ENCODE results near the gene GRXCR2. TPM values are rescaled to one million over a fixed set of nuclear protein-coding genes. Genes with fewer than 3 reads are reported as not detected.

The GRXCR2 gene
- total and polyA plus RNA-seq, 2 donors, result 0.05 TPM

DNA sequence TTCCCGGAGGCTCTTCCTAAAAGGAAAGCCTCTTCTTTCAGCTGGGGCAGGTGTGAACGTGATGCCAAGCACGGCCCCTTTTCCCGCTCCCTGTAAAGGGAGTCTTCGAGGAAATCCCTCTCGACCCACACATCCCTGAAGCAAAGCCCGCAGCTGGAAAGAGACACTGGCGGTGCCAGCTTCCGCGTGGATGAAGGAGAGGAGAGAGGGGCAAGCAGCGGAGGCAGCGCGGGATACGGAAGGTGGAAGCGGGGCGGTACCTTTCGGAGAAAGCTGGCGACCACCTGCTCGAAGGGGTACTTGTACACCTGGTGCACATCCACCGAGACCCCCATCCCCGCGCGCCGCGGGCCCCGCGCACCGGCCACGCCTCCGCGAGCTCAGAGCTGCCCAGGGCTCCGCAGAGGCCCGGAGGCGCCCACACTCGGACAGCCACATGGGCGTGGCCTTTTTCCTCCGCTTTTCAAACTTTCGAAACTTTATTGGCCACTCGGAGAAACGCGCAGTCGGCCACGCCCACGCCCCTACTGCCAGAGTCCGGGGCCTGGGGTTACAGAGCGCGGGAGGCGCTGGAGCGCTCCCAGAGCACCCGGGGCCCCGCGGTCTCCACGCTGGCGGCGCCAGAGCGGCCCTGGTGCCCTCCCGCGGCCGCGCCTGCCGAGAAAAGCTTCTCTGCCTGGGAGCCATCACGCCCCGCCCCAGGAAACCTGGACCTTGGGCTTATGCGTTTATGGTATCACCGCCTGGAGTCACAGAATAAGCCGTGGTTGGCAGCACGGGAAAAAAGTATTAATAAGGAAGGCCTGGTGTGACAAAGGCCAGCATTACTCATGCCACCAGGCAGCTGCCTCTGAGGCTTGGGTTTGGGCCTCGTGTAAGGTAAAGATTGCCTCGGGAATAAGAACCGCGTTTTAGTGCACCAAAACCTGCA lies 37.6 kb downstream of the GRXCR2 start, which contains the start of gene PRELID2:
TSS of gene PRELID2 (minus strand) at position 426 of the 931 bp plus-strand sequence. CDS start at position 335, 91 bp downstream.
- 1% methylated on average over 71 of the region's 71 CpGs for WGBS
- peaks cover 7 to 10% of the 10 kb centered on the region in 2 donors for H3K4me1 ChIP-seq (ENCODE audit: control insufficient read depth in 2 of 2, insufficient read depth in 2 of 2, low read length in 2 of 2)

DNA sequence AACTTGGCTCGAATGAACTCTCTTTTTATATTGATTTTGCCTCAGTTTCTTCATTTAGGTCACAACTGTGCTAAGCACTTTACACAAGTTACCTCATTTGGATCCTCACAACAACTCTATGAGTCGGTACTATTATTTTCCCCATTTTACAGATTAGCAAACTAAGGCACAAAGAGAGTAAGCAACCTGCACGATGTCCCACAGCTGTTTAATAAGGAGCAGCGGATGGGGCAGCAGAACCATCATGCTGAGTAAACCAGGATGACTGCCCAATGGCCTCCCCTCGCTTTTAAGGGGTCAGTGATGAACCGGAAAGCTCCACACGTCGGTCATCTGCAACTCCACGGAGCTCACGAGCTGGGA lies 38.3 kb downstream of the GRXCR2 start:
- H3K4me3 ChIP-seq (ENCODE audit: low read length in 2 of 2), result peak overlapping the region; percentile 43 to 48
- H3K27me3 ChIP-seq (ENCODE audit: control insufficient read depth in 2 of 2, insufficient read depth in 1 of 2, low read length in 1 of 2), result peaks cover 0 to 10% of the 10 kb centered on the region in 2 donors
- H3K9me3 ChIP-seq (ENCODE audit: control insufficient read depth in 2 of 2, insufficient read depth in 1 of 2, low read length in 1 of 2), result peaks cover 0 to 1% of the 10 kb centered on the region in 2 donors
- WGBS, result 30% methylated on average over 10 of the region's 10 CpGs
- H3K4me1 ChIP-seq (ENCODE audit: control insufficient read depth in 2 of 2, insufficient read depth in 2 of 2, low read length in 2 of 2), result peaks cover 7 to 10% of the 10 kb centered on the region in 2 donors
- DNase-seq (ENCODE audit: low read depth in 6 of 9, low spot score in 9 of 9), result no peak
- H3K36me3 ChIP-seq (ENCODE audit: control insufficient read depth in 2 of 2, insufficient read depth in 2 of 2, low read length in 1 of 2), result no peaks in the 10 kb centered on the region
- no peak overlapping the region for H3K27ac ChIP-seq (ENCODE audit: low read depth in 1 of 2, low read length in 1 of 2)

More for the DNA sequence above, 37.6 kb downstream of the GRXCR2 start, which contains the start of gene PRELID2:
- peaks cover 0 to 1% of the 10 kb centered on the region in 2 donors for H3K9me3 ChIP-seq (ENCODE audit: control insufficient read depth in 2 of 2, insufficient read depth in 1 of 2, low read length in 1 of 2)
- peak in 6 of 9 donors; percentile 36 to 76 (median 50) for DNase-seq (ENCODE audit: low read depth in 6 of 9, low spot score in 9 of 9)
- H3K27ac ChIP-seq (ENCODE audit: low read depth in 1 of 2, low read length in 1 of 2), result no peak within 1 kb of the TSS
- H3K4me3 ChIP-seq (ENCODE audit: low read length in 2 of 2), result peak within 1 kb of the TSS; percentile 43 to 48
- H3K27me3 ChIP-seq (ENCODE audit: control insufficient read depth in 2 of 2, insufficient read depth in 1 of 2, low read length in 1 of 2), result peaks cover 0 to 10% of the 10 kb centered on the region in 2 donors
- no peaks in the 10 kb centered on the region for H3K36me3 ChIP-seq (ENCODE audit: control insufficient read depth in 2 of 2, insufficient read depth in 2 of 2, low read length in 1 of 2)

DNA sequence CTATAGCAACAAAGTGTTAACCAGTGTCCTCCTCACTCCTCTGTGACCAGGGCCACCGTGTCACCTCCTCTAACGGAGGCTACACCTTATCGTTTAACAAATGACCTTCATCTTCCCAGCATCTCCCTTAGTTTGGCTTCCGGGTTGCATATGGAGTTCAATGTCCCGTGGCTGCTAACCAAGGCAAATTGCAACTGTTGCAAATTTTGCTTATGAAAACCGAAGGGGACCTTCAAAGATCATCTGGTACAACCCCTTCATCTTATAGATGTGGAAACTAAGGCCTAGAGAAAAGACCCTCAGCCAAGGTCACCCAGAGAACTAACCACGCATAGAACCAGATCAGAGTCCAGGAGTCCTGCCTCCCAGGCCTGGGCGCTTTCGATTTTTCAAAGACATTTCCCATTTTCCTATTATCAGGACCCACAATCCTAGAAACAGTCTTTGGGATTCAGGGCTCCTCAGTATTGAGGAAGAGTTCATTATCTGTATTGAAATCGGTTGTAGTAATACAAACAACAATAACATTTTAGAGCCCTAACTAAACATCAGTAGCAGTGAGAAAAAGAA lies 39.1 kb downstream of the GRXCR2 start:
- peaks cover 7 to 10% of the 10 kb centered on the region in 2 donors for H3K4me1 ChIP-seq (ENCODE audit: control insufficient read depth in 2 of 2, insufficient read depth in 2 of 2, low read length in 2 of 2)
- no peak overlapping the region for H3K4me3 ChIP-seq (ENCODE audit: low read length in 2 of 2)
- DNase-seq (ENCODE audit: low read depth in 6 of 9, low spot score in 9 of 9), result no peak
- H3K27ac ChIP-seq (ENCODE audit: low read depth in 1 of 2, low read length in 1 of 2), result no peak overlapping the region
- H3K36me3 ChIP-seq (ENCODE audit: control insufficient read depth in 2 of 2, insufficient read depth in 2 of 2, low read length in 1 of 2), result no peaks in the 10 kb centered on the region
- peaks cover 0 to 10% of the 10 kb centered on the region in 2 donors for H3K27me3 ChIP-seq (ENCODE audit: control insufficient read depth in 2 of 2, insufficient read depth in 1 of 2, low read length in 1 of 2)
- peaks cover 0 to 1% of the 10 kb centered on the region in 2 donors for H3K9me3 ChIP-seq (ENCODE audit: control insufficient read depth in 2 of 2, insufficient read depth in 1 of 2, low read length in 1 of 2)
- 95% methylated on average over 10 of the region's 10 CpGs for WGBS

DNA sequence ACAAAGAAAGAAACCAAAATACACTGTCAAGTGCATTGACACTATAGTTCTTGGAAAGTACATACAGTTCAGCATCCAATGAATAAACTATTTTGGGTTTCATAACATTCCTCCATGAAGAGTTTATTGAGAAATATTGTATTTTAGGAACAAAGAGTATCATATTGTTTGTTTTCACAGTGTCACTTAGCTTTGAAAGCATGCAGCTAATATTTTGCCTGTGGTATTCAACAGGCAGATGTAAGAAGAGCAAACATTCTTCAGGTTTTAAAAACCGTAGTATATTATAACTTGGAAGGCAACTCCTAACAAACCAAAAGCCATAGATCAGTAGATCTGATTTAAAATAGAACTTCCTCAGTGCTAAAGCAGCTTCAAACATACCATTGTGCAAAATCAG lies 42.2 kb downstream of the GRXCR2 start:
- peaks cover 0 to 1% of the 10 kb centered on the region in 2 donors for H3K9me3 ChIP-seq (ENCODE audit: control insufficient read depth in 2 of 2, insufficient read depth in 1 of 2, low read length in 1 of 2)
- no peak overlapping the region for H3K27ac ChIP-seq (ENCODE audit: low read depth in 1 of 2, low read length in 1 of 2)
- no peaks in the 10 kb centered on the region for H3K36me3 ChIP-seq (ENCODE audit: control insufficient read depth in 2 of 2, insufficient read depth in 2 of 2, low read length in 1 of 2)
- H3K4me3 ChIP-seq (ENCODE audit: low read length in 2 of 2), result no peak overlapping the region
- peaks cover 2 to 5% of the 10 kb centered on the region in 2 donors for H3K4me1 ChIP-seq (ENCODE audit: control insufficient read depth in 2 of 2, insufficient read depth in 2 of 2, low read length in 2 of 2)
- H3K27me3 ChIP-seq (ENCODE audit: control insufficient read depth in 2 of 2, insufficient read depth in 1 of 2, low read length in 1 of 2), result peaks cover 0 to 10% of the 10 kb centered on the region in 2 donors
- 33% methylated on average over 1 of the region's 1 CpG for WGBS
- DNase-seq (ENCODE audit: low read depth in 6 of 9, low spot score in 9 of 9), result no peak

DNA sequence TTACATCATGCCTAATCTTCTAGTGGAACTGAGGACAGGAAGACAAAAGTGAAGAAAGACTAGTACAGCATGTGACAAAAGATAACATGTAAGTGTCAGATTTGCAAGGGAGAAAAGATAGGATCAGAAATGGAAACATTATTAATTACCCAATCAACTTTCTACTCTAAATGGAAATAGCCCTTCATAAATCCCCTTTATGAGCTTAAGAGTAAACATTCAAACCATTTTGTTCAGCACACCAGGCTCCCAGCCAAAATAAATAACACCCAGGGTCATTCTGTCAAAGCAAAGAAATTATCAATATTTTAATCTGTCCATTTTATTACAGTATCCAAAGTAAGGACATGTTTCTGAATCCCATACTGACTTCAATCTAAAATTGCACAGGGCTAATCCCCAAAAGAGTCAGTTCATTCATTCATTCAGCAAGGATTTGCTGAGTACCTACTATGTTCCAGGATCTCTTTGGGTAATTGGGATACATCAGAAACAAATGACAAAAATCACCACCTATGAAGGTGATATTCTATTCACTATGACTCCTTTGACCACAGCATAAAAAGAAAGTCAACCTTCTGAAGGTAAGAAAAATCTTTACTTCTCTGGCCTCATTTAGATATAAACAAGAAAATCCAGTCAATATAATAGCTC lies 43.0 kb downstream of the GRXCR2 start:
- Histone ChIP-seq H3K4me3 (ENCODE audit: low read length in 2 of 2) (no peak overlapping the region), H3K27ac (ENCODE audit: low read depth in 1 of 2, low read length in 1 of 2) (no peak overlapping the region), H3K4me1 (ENCODE audit: control insufficient read depth in 2 of 2, insufficient read depth in 2 of 2, low read length in 2 of 2) (peaks cover 0 to 3% of the 10 kb centered on the region in 2 donors)

DNA sequence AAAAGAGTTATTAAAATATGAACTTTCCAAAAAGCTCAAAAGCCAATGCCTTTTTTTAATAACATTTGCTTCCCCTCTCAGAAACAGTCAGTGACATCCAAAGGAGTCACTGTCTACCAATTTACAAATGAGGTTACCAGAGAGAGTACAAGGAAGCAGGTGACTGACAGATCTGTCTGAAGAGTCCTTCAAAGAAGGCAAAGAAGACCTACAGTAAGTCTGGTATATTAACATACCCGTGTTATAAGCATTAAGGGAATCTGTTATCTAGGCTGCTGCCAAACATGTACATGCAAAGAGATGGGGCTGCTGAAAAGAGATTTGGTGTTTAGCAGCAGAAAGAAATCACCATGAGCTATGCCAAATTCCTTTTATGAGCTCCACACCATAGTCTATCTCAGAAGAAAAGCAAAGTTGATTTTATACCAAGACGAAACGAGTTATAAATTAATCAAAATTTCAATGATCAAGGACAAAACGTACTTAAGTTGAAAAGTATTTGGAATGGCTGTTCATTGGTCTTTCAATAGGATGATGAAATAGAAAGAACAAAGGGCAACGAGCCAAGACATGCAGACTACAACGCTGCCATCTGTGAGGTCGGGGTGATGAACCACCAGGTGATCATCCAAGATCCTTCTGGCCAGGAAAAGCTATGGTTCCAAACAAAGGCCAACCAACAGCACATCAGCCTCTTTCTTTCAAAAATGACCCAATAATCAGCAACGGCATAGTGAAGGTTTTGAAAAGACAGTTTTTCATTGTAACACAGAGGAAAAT lies 45.7 kb downstream of the GRXCR2 start:
- WGBS, result 93% methylated on average over 8 of the region's 8 CpGs
- peaks cover 0 to 3% of the 10 kb centered on the region in 2 donors for H3K4me1 ChIP-seq (ENCODE audit: control insufficient read depth in 2 of 2, insufficient read depth in 2 of 2, low read length in 2 of 2)
- no peak for DNase-seq (ENCODE audit: low read depth in 6 of 9, low spot score in 9 of 9)
- H3K9me3 ChIP-seq (ENCODE audit: control insufficient read depth in 2 of 2, insufficient read depth in 1 of 2, low read length in 1 of 2), result no peaks in the 10 kb centered on the region
- no peaks in the 10 kb centered on the region for H3K36me3 ChIP-seq (ENCODE audit: control insufficient read depth in 2 of 2, insufficient read depth in 2 of 2, low read length in 1 of 2)
- no peak overlapping the region for H3K4me3 ChIP-seq (ENCODE audit: low read length in 2 of 2)
- H3K27me3 ChIP-seq (ENCODE audit: control insufficient read depth in 2 of 2, insufficient read depth in 1 of 2, low read length in 1 of 2), result no peaks in the 10 kb centered on the region
- H3K27ac ChIP-seq (ENCODE audit: low read depth in 1 of 2, low read length in 1 of 2), result no peak overlapping the region

More for the DNA sequence above, 43.0 kb downstream of the GRXCR2 start:
- no peaks in the 10 kb centered on the region for H3K9me3 ChIP-seq (ENCODE audit: control insufficient read depth in 2 of 2, insufficient read depth in 1 of 2, low read length in 1 of 2)
- DNase-seq (ENCODE audit: low read depth in 6 of 9, low spot score in 9 of 9), result no peak
- H3K27me3 ChIP-seq (ENCODE audit: control insufficient read depth in 2 of 2, insufficient read depth in 1 of 2, low read length in 1 of 2), result peaks cover 0 to 2% of the 10 kb centered on the region in 2 donors
- no peaks in the 10 kb centered on the region for H3K36me3 ChIP-seq (ENCODE audit: control insufficient read depth in 2 of 2, insufficient read depth in 2 of 2, low read length in 1 of 2)

DNA sequence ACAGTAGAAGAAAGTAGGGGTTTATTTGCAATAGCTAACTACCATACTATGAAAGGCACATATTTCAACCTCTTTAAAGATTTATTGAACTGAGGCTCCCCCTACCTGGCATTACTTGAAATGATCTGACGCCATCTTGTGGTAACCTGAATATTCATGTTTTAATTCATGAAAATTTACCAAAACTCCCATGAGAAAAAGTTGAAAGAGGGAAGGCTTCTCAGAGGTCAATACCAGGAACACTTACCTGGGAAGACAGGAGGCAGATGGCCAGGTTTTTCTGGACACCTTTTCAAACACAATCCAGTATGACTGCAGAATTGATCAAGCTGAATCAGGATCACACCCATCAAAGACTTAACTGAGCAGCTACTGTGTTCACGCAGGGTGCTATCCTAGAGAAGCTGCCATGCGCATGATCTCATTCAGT lies 47.0 kb downstream of the GRXCR2 start:
- Histone ChIP-seq H3K27ac (ENCODE audit: low read depth in 1 of 2, low read length in 1 of 2) (no peak overlapping the region), H3K27me3 (ENCODE audit: control insufficient read depth in 2 of 2, insufficient read depth in 1 of 2, low read length in 1 of 2) (no peaks in the 10 kb centered on the region), H3K36me3 (ENCODE audit: control insufficient read depth in 2 of 2, insufficient read depth in 2 of 2, low read length in 1 of 2) (no peaks in the 10 kb centered on the region), H3K9me3 (ENCODE audit: control insufficient read depth in 2 of 2, insufficient read depth in 1 of 2, low read length in 1 of 2) (no peaks in the 10 kb centered on the region), H3K4me3 (ENCODE audit: low read length in 2 of 2) (no peak overlapping the region), H3K4me1 (ENCODE audit: control insufficient read depth in 2 of 2, insufficient read depth in 2 of 2, low read length in 2 of 2) (no peaks in the 10 kb centered on the region)
- DNase-seq (ENCODE audit: low read depth in 6 of 9, low spot score in 9 of 9), result peak in 6 of 9 donors; percentile 9 to 61 (median 26)
- WGBS, result 66% methylated on average over 3 of the region's 3 CpGs

DNA sequence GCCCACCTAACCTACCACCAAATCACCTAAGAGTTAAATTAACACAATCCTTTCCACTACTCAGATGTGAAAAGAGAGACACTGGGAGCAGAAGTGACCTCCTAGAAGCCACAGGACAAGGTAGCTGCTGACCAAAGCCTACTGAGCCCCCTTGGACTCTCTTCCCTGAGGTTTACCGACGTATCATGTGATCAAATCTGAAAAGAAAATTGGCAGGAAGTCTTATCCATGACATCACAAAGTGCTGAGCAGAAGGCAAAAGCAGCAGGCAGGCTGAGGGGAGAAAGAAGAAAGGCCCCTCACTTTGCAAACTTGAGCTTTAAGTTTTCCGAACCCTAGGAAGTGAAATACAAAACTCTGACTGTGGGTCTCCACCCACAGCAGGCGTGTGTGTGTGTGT lies 48.8 kb downstream of the GRXCR2 start:
- Histone ChIP-seq H3K27ac (ENCODE audit: low read depth in 1 of 2, low read length in 1 of 2) (no peak overlapping the region), H3K27me3 (ENCODE audit: control insufficient read depth in 2 of 2, insufficient read depth in 1 of 2, low read length in 1 of 2) (no peaks in the 10 kb centered on the region), H3K4me1 (ENCODE audit: control insufficient read depth in 2 of 2, insufficient read depth in 2 of 2, low read length in 2 of 2) (no peaks in the 10 kb centered on the region), H3K4me3 (ENCODE audit: low read length in 2 of 2) (no peak overlapping the region), H3K36me3 (ENCODE audit: control insufficient read depth in 2 of 2, insufficient read depth in 2 of 2, low read length in 1 of 2) (no peaks in the 10 kb centered on the region), H3K9me3 (ENCODE audit: control insufficient read depth in 2 of 2, insufficient read depth in 1 of 2, low read length in 1 of 2) (no peaks in the 10 kb centered on the region)
- DNase-seq (ENCODE audit: low read depth in 6 of 9, low spot score in 9 of 9), result no peak
- WGBS, result 68% methylated on average over 4 of the region's 4 CpGs
